Hematopoietic multipotent progenitor cell treated with erythropoietin and hydrocortisone succinate and interleukin-3 and kit ligand, for 6 days (in vitro differentiated cells): ENCODE data around the gene CST11.

Source experiments
- DNase-seq: peaks from one replicate; pipeline ENCODE4 v3.0.0-alpha.2; 2015

CST11 gene

GRCh38 chr20:23419995-23420901, 32.4 kb downstream of the CST11 start:
- peak; percentile 68 for DNase-seq

- no peak for DNase-seq
Measured at GRCh38 chr20:23419657-23419994, 33.0 kb downstream of the CST11 start.

- DNase-seq = peak; percentile 60
Measured at GRCh38 chr20:23417861-23418260, 34.8 kb downstream of the CST11 start.

- peak; percentile 60 for DNase-seq
Measured at GRCh38 chr20:23415959-23416583, 36.6 kb downstream of the CST11 start.

- DNase-seq = no peak
Measured at GRCh38 chr20:23415555-23415954, 37.1 kb downstream of the CST11 start.

GRCh38 chr20:23414526-23415188, 38.0 kb downstream of the CST11 start:
- no peak for DNase-seq

- no peak for DNase-seq
Measured at GRCh38 chr20:23413862-23414422, 38.7 kb downstream of the CST11 start.

GRCh38 chr20:23412026-23412425, 40.6 kb downstream of the CST11 start:
- peak; percentile 33 for DNase-seq

- no peak for DNase-seq
Measured at GRCh38 chr20:23410916-23411695, 41.6 kb downstream of the CST11 start.

- no peak for DNase-seq
Measured at GRCh38 chr20:23409800-23410199, 42.9 kb downstream of the CST11 start.

GRCh38 chr20:23408957-23409356, 43.7 kb downstream of the CST11 start:
- DNase-seq = no peak

GRCh38 chr20:23407781-23408464, 44.8 kb downstream of the CST11 start:
- DNase-seq = no peak

- no peak for DNase-seq
Measured at GRCh38 chr20:23406880-23407279, 45.8 kb downstream of the CST11 start.

- DNase-seq = no peak
Measured at GRCh38 chr20:23404196-23404595, 48.5 kb downstream of the CST11 start.

- no peak for DNase-seq
Measured at GRCh38 chr20:23403751-23404150, 48.9 kb downstream of the CST11 start.

- DNase-seq = no peak
Measured at GRCh38 chr20:23401051-23401450, 51.6 kb downstream of the CST11 start.
